Effector memory CD4-positive, alpha-beta T cell (primary cell): ENCODE results near the gene CDR2.
A peak's percentile ranks its signal among the peaks of the same experiment; 100 is the strongest.
"Not testable (repeated sequence)": the region's sequence is repeated elsewhere in the genome, so short reads cannot be mapped to it uniquely, and the experiment has no call there.

Source experiments
- DNase-seq, 3 donors: peaks; one replicate each; pipeline ENCODE4 v3.0.0-alpha.2; 2020
- H3K27ac ChIP-seq: 2 replicates; pipeline ENCODE4 v1.7.0; 2013; ENCODE audit warnings: mild to moderate bottlenecking, low read length, moderate library complexity; ENCODE audit not compliant: insufficient read depth, poor library complexity, severe bottlenecking
- H3K27me3 ChIP-seq: replicated peaks from 2 replicates; pipeline ENCODE4 v1.7.0; 2013; ENCODE audit warnings: mild to moderate bottlenecking, low read length; ENCODE audit not compliant: insufficient read depth, control insufficient read depth, poor library complexity, severe bottlenecking
- H3K36me3 ChIP-seq: 2 replicates; pipeline ENCODE4 v1.7.0; 2013; ENCODE audit warnings: mild to moderate bottlenecking, low read length, moderate library complexity; ENCODE audit not compliant: control insufficient read depth, insufficient read depth
- H3K4me1 ChIP-seq: 2 replicates; pipeline ENCODE4 v1.7.0; 2013; ENCODE audit warnings: low read length, mild to moderate bottlenecking; ENCODE audit not compliant: control insufficient read depth, insufficient read depth, poor library complexity, severe bottlenecking
- H3K4me3 ChIP-seq: 2 replicates; pipeline ENCODE4 v1.7.0; 2013; ENCODE audit warnings: low read length, low read depth, mild to moderate bottlenecking; ENCODE audit not compliant: insufficient read depth, poor library complexity, severe bottlenecking
- H3K9me3 ChIP-seq: 2 replicates; pipeline ENCODE4 v1.7.0; 2013; ENCODE audit warnings: mild to moderate bottlenecking, low read length, moderate library complexity; ENCODE audit not compliant: control insufficient read depth

Gene CDR2

DNA sequence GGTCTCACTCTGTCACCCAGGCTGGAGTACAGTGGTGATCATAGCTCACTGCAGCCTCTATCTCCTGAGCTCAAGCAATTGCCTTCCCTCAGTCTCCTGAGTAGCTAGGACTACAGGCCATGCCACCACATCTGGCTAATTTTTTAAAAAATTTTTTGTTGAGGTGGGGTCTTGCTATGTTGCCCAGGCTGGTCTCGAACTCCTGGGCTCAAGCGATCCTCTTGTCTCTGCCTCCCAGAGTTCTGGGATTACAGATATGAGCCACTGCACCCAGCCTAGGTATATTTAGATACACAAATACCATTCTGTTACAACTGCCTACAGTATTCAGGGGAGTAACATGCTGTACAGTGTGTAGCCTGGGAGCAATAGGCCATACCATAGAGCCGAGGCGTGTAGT lies 62.9 kb downstream of the CDR2 start:
- Histone ChIP-seq H3K4me3 (no peak overlapping the region), H3K27me3 (no peaks in the 10 kb centered on the region), H3K9me3 (no peaks in the 10 kb centered on the region), H3K27ac (no peak overlapping the region), H3K36me3 (peaks cover 82% of the 10 kb centered on the region), H3K4me1 (no peaks in the 10 kb centered on the region)
- no peak for DNase-seq

GRCh38 chr16:22308824-22309520 lies 65.4 kb downstream of the CDR2 start:
- no peaks in the 10 kb centered on the region for H3K27me3 ChIP-seq
- no peak overlapping the region for H3K27ac ChIP-seq
- H3K9me3 ChIP-seq = no peaks in the 10 kb centered on the region
- no peak overlapping the region for H3K4me3 ChIP-seq
- no peaks in the 10 kb centered on the region for H3K4me1 ChIP-seq
- H3K36me3 ChIP-seq = peaks cover 82% of the 10 kb centered on the region
- DNase-seq = no peak

DNA sequence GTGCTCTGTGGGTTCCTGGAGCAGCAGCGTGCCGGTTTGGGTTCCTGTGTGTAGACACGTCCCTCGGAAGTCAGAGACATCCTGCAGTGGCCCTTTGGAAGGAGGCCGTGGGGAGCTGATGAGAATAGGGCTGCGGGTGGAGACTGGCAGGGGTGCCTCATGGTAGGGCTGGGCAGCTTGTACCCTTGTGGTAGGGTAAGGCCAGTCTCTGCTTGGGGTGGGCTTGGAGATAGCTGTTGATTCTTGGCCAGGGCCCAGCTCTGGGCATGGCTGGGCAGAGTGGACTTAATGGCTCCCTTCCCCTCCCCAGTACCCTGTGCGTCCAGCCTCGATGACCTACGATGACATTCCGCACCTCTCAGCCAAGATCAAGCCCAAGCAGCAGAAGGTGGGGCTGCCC lies 66.6 kb downstream of the CDR2 start:
- H3K4me3 ChIP-seq = no peak overlapping the region
- no peak for DNase-seq
- no peaks in the 10 kb centered on the region for H3K9me3 ChIP-seq
- H3K4me1 ChIP-seq = no peaks in the 10 kb centered on the region
- peaks cover 83% of the 10 kb centered on the region for H3K36me3 ChIP-seq
- H3K27me3 ChIP-seq = no peaks in the 10 kb centered on the region
- no peak overlapping the region for H3K27ac ChIP-seq

- H3K9me3 ChIP-seq = no peaks in the 10 kb centered on the region
- no peak for DNase-seq
- H3K4me1 ChIP-seq = no peaks in the 10 kb centered on the region
- no peaks in the 10 kb centered on the region for H3K27me3 ChIP-seq
- peaks cover 80% of the 10 kb centered on the region for H3K36me3 ChIP-seq
- H3K27ac ChIP-seq = no peak overlapping the region
- no peak overlapping the region for H3K4me3 ChIP-seq
Measured at GRCh38 chr16:22306788-22307187, 67.6 kb downstream of the CDR2 start.

- Histone ChIP-seq H3K4me3 (no peak overlapping the region), H3K27ac (no peak overlapping the region), H3K4me1 (peaks cover 4% of the 10 kb centered on the region), H3K27me3 (no peaks in the 10 kb centered on the region), H3K9me3 (no peaks in the 10 kb centered on the region), H3K36me3 (peaks cover 71% of the 10 kb centered on the region)
- DNase-seq = no peak
Measured at GRCh38 chr16:22304411-22304810, 70.0 kb downstream of the CDR2 start.

- H3K4me1 ChIP-seq = peaks cover 14% of the 10 kb centered on the region
- no peak overlapping the region for H3K27ac ChIP-seq
- H3K27me3 ChIP-seq = no peaks in the 10 kb centered on the region
- H3K36me3 ChIP-seq = peaks cover 55% of the 10 kb centered on the region
- H3K9me3 ChIP-seq = no peaks in the 10 kb centered on the region
- H3K4me3 ChIP-seq = no peak overlapping the region
- DNase-seq = no peak
Measured at GRCh38 chr16:22302776-22303363, 71.5 kb downstream of the CDR2 start.

DNA sequence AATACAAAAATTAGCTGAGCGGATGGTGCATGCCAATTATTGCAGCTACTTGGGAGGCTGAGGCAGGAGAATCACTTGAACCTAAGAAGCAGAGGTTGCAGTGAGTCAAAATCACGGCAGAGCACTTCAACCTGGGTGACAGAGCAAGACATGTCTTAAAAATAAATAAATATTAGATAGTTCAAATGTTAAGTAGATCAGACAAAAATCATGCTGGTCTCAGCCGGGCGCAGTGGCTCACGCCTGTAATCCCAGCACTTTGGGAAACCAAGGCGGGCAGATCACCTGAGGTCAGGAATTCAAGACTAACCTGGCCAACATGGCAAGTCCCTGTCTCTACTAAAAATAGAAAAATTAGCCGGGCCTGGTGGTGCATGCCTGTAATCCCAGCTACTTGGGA lies 73.0 kb downstream of the CDR2 start:
- H3K27ac ChIP-seq = peak overlapping the region; percentile 2
- not testable (repeated sequence) for DNase-seq, H3K9me3 ChIP-seq, H3K27me3 ChIP-seq, H3K4me3 ChIP-seq
- peaks cover 41% of the 10 kb centered on the region for H3K36me3 ChIP-seq
- peaks cover 14% of the 10 kb centered on the region for H3K4me1 ChIP-seq

- Histone ChIP-seq H3K4me1 (peaks cover 14% of the 10 kb centered on the region), H3K27me3 (no peaks in the 10 kb centered on the region), H3K4me3 (no peak overlapping the region), H3K27ac (peak overlapping the region; percentile 2), H3K36me3 (peaks cover 32% of the 10 kb centered on the region), H3K9me3 (no peaks in the 10 kb centered on the region)
- no peak for DNase-seq
Measured at GRCh38 chr16:22300427-22301071, 73.9 kb downstream of the CDR2 start.

- DNase-seq = no peak
- Histone ChIP-seq H3K27me3 (no peaks in the 10 kb centered on the region), H3K4me3 (no peak overlapping the region), H3K36me3 (peaks cover 18% of the 10 kb centered on the region), H3K9me3 (no peaks in the 10 kb centered on the region), H3K27ac (peak overlapping the region; percentile 98), H3K4me1 (peaks cover 14% of the 10 kb centered on the region)
Measured at GRCh38 chr16:22299036-22299435, 75.4 kb downstream of the CDR2 start.
